Neural progenitor cell (in vitro differentiated cells): ENCODE measurements around the gene PGLYRP4. TPM values are rescaled to one million over a fixed set of nuclear protein-coding genes. Genes with fewer than 3 reads are reported as not detected.

ENCODE experiments used
- DNase-seq: peaks from one replicate; pipeline ENCODE4 v3.0.0-alpha.2; 2016; ENCODE audit warnings: low spot score
- H2AFZ ChIP-seq: fragments of 200-600 bp; sonication (generic); replicated peaks from 2 replicates; pipeline ENCODE4 v1.6.1; 2016; ENCODE audit warnings: antibody characterized with exemption
- H3F3A ChIP-seq: fragments of 200-600 bp; sonication (generic); 2 replicates; pipeline ENCODE4 v1.6.1; 2016; ENCODE audit warnings: antibody characterized with exemption, low read depth
- H3K27ac ChIP-seq: fragments of 200-600 bp; sonication (generic); 2 replicates; pipeline ENCODE4 v1.5.1; 2016; ENCODE audit warnings: mild to moderate bottlenecking
- H3K27me3 ChIP-seq: fragments of 200-600 bp; sonication (generic); 2 replicates; pipeline ENCODE4 v1.6.1; 2016; ENCODE audit warnings: mild to moderate bottlenecking, moderate library complexity
- H3K36me3 ChIP-seq: fragments of 200-600 bp; sonication (generic); 2 replicates; pipeline ENCODE4 v1.5.1; 2016
- H3K4me1 ChIP-seq: fragments of 200-600 bp; sonication (generic); 2 replicates; pipeline ENCODE4 v1.6.1; 2016; ENCODE audit warnings: mixed run types
- H3K4me2 ChIP-seq: fragments of 200-600 bp; sonication (generic); 2 replicates; pipeline ENCODE4 v1.6.1; 2016
- H3K4me3 ChIP-seq: fragments of 200-600 bp; sonication (generic); 2 replicates; pipeline ENCODE4 v1.5.1; 2016
- H3K79me2 ChIP-seq: fragments of 200-600 bp; sonication (generic); 2 replicates; pipeline ENCODE4 v1.6.1; 2016; ENCODE audit warnings: low read depth
- H3K9ac ChIP-seq: fragments of 200-600 bp; sonication (generic); 2 replicates; pipeline ENCODE4 v1.6.1; 2016
- H3K9me3 ChIP-seq: fragments of 200-600 bp; sonication (generic); 2 replicates; pipeline ENCODE4 v1.5.1; 2016; ENCODE audit warnings: low read depth
- H4K20me1 ChIP-seq: fragments of 200-600 bp; sonication (generic); 2 replicates; pipeline ENCODE4 v1.6.1; 2016; ENCODE audit warnings: low read depth
- H3K27ac Mint-ChIP-seq: 3 replicates; pipeline ENCODE4 v1.8.0; 2021; ENCODE audit warnings: mixed read lengths
- H3K27me3 Mint-ChIP-seq: 2 replicates; pipeline ENCODE4 v1.8.0; 2022; ENCODE audit warnings: low read depth, mild to moderate bottlenecking, inconsistent platforms, moderate library complexity, mixed read lengths; ENCODE audit not compliant: insufficient read depth
- H3K36me3 Mint-ChIP-seq: 3 replicates; pipeline ENCODE4 v1.8.0; 2021; ENCODE audit warnings: mixed read lengths
- H3K4me1 Mint-ChIP-seq: 3 replicates; pipeline ENCODE4 v1.8.0; 2021; ENCODE audit warnings: mixed read lengths
- H3K4me3 Mint-ChIP-seq: 3 replicates; pipeline ENCODE4 v1.8.0; 2021; ENCODE audit warnings: mild to moderate bottlenecking, moderate library complexity, mixed read lengths
- H3K9me3 Mint-ChIP-seq: 3 replicates; pipeline ENCODE4 v1.8.0; 2020; ENCODE audit warnings: mixed read lengths
- EZH2 ChIP-seq: fragments of 200-600 bp; sonication (generic); IDR thresholded peaks from 2 replicates; pipeline ENCODE4 v1.6.1; 2017; ENCODE audit warnings: antibody characterized with exemption, mild to moderate bottlenecking, moderate library complexity
- EZH2phosphoT487 ChIP-seq: fragments of 200-600 bp; sonication (generic); IDR thresholded peaks from 2 replicates; pipeline ENCODE4 v1.6.1; 2017; ENCODE audit warnings: antibody characterized with exemption
- total RNA-seq: library from RNA; depleted of rRNA; stranded (reverse); fragments of >200 nt; gene quantifications from 2 replicates; pipeline ENCODE4 v1.2.3, GENCODE V29; 2015; ENCODE audit warnings: low replicate concordance
- TF ChIP-seq, protein P1 (sequence below): fragments of 200-600 bp; sonication (generic); IDR thresholded peaks from 2 replicates; pipeline ENCODE4 v1.5.1; 2017; ENCODE audit warnings: antibody characterized with exemption, mild to moderate bottlenecking

Gene PGLYRP4
- total RNA-seq, 1 donor from 2014 or later, result not detected

DNA sequence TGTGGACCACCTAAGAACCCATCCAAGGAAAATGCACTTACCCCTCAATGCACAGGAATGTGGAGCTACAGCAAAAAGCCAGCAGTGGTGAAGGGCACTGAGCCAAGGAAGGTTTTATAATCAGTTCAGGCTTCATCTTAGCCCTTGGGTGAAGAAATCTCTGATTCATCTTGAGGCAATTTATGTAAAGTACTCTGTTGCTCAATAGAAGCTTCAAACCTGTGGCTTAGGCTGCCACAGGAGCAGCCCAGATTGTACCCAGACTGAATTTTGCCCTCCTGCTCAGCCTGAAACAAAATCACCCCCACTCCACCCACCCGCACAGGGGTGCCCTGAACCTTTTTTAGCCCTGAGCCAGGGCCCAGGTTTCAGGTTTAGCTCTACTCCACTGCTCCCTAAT lies 26.9 kb upstream of the PGLYRP4 start, which contains the start of gene S100A12:
Gene S100A12 (minus strand): TSS at position 111 of the 400 bp plus-strand sequence. CDS start 1,029 bp downstream, outside the sequence.
- Histone ChIP-seq H3K27me3 (no peaks in the 10 kb centered on the region), H4K20me1 (no peaks in the 10 kb centered on the region), H3K4me3 (no peak within 1 kb of the TSS), H2AFZ (no peak within 1 kb of the TSS), H3K9me3 (no peaks in the 10 kb centered on the region), H3K4me2 (no peak within 1 kb of the TSS), H3F3A (no peaks in the 10 kb centered on the region), H3K79me2 (no peaks in the 10 kb centered on the region), H3K27ac (no peak within 1 kb of the TSS), H3K36me3 (no peaks in the 10 kb centered on the region), H3K4me1 (no peaks in the 10 kb centered on the region), H3K9ac (no peak within 1 kb of the TSS)
- H3K4me1 Mint-ChIP-seq, result no peaks in the 10 kb centered on the region
- H3K4me3 Mint-ChIP-seq, result no peak within 1 kb of the TSS
- no peak for DNase-seq
- H3K36me3 Mint-ChIP-seq, result no peaks in the 10 kb centered on the region
- no peaks in the 10 kb centered on the region for H3K9me3 Mint-ChIP-seq
- TF ChIP-seq EZH2phosphoT487, result no peak
- no peak for TF ChIP-seq EZH2
- TF ChIP-seq, protein P1, sequence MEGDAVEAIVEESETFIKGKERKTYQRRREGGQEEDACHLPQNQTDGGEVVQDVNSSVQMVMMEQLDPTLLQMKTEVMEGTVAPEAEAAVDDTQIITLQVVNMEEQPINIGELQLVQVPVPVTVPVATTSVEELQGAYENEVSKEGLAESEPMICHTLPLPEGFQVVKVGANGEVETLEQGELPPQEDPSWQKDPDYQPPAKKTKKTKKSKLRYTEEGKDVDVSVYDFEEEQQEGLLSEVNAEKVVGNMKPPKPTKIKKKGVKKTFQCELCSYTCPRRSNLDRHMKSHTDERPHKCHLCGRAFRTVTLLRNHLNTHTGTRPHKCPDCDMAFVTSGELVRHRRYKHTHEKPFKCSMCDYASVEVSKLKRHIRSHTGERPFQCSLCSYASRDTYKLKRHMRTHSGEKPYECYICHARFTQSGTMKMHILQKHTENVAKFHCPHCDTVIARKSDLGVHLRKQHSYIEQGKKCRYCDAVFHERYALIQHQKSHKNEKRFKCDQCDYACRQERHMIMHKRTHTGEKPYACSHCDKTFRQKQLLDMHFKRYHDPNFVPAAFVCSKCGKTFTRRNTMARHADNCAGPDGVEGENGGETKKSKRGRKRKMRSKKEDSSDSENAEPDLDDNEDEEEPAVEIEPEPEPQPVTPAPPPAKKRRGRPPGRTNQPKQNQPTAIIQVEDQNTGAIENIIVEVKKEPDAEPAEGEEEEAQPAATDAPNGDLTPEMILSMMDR, result no peak
- no peak within 1 kb of the TSS for H3K27ac Mint-ChIP-seq
- H3K27me3 Mint-ChIP-seq, result peaks cover 10% of the 10 kb centered on the region

DNA sequence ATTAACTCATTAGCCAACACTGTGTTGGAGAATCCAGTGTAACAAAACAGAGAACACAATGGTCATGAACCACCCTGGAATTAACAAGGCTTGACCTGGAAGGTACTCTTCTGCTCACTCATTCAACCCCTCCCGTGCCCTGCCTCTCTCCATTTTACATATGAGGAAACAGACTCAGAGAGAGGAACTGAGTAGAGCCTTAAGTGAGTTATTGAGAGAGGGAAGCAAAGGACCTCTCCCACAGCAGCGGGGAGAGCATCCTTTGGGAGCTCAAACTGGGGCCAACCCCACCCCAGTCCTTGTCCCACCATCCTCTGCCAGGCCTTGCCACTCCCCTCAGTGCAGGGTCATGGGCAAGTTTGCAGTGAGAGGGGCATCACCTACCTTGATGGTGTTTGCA lies 25.4 kb upstream of the PGLYRP4 start:
- H3F3A ChIP-seq, result no peaks in the 10 kb centered on the region
- no peaks in the 10 kb centered on the region for H4K20me1 ChIP-seq
- H3K27ac ChIP-seq, result no peak overlapping the region
- H3K27me3 ChIP-seq, result no peaks in the 10 kb centered on the region
- H3K36me3 ChIP-seq, result no peaks in the 10 kb centered on the region
- TF ChIP-seq EZH2 (no peak), EZH2phosphoT487 (no peak)
- TF ChIP-seq, protein P1, result no peak
- Mint-ChIP-seq H3K4me1 (no peaks in the 10 kb centered on the region), H3K36me3 (no peaks in the 10 kb centered on the region), H3K27me3 (peaks cover 12% of the 10 kb centered on the region), H3K4me3 (no peak overlapping the region), H3K9me3 (no peaks in the 10 kb centered on the region), H3K27ac (no peak overlapping the region)
- H3K4me1 ChIP-seq, result no peaks in the 10 kb centered on the region
- H3K79me2 ChIP-seq, result no peaks in the 10 kb centered on the region
- no peak for DNase-seq
- no peaks in the 10 kb centered on the region for H3K9me3 ChIP-seq
- no peak overlapping the region for H3K9ac ChIP-seq
- H3K4me3 ChIP-seq, result no peak overlapping the region
- H3K4me2 ChIP-seq, result no peak overlapping the region
- H2AFZ ChIP-seq, result no peak overlapping the region

DNA sequence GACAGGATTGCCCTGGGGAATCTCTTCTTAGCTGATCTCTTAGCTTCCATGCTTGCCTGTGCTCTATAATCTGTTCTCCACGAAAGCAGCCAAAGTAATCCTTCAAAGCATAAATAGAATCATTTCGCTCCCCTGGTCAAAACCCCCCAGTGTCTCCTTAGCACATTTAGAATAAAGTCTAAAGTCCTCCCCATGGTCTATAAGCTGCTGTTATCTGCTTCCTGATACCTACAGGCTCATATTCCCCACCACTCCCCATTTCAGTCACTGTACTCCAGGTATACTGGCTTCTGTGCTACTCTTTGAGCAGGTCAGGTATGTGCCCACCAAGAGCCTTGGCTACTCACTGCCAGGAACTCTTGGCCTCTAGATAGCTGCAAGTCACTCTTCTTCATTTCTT lies 23.9 kb upstream of the PGLYRP4 start:
- Histone ChIP-seq H3K9me3 (no peaks in the 10 kb centered on the region), H3K36me3 (no peaks in the 10 kb centered on the region), H3K9ac (no peak overlapping the region), H3K4me1 (no peaks in the 10 kb centered on the region), H3K79me2 (no peaks in the 10 kb centered on the region), H2AFZ (no peak overlapping the region), H3K4me3 (no peak overlapping the region), H3F3A (no peaks in the 10 kb centered on the region), H3K27ac (no peak overlapping the region), H3K4me2 (no peak overlapping the region), H4K20me1 (no peaks in the 10 kb centered on the region), H3K27me3 (no peaks in the 10 kb centered on the region)
- no peak for DNase-seq
- TF ChIP-seq, protein P1, result no peak
- TF ChIP-seq EZH2, result no peak
- TF ChIP-seq EZH2phosphoT487, result no peak
- Mint-ChIP-seq H3K36me3 (no peaks in the 10 kb centered on the region), H3K27me3 (peaks cover 12% of the 10 kb centered on the region), H3K27ac (no peak overlapping the region), H3K4me3 (no peak overlapping the region), H3K9me3 (no peaks in the 10 kb centered on the region), H3K4me1 (no peaks in the 10 kb centered on the region)
